IgD-negative memory B cell (primary cell): ENCODE data around the gene MARVELD2. TPM values are rescaled to one million over a fixed set of nuclear protein-coding genes. Genes with fewer than 3 reads are reported as not detected.
A peak's percentile ranks its signal among the peaks of the same experiment; 100 is the strongest.
"Not testable (repeated sequence)": the region's sequence is repeated elsewhere in the genome, so short reads cannot be mapped to it uniquely, and the experiment has no call there.

Experiments
- H3K27ac Mint-ChIP-seq, 3 donors: one replicate each; pipeline ENCODE4 v1.8.0; 2020 to 2022; ENCODE audit warnings: mild to moderate bottlenecking in 3 of 3, mixed read lengths in 3 of 3, moderate library complexity in 1 of 3
- H3K27me3 Mint-ChIP-seq: one replicate; pipeline ENCODE4 v1.8.0; 2021; ENCODE audit warnings: mixed read lengths
- H3K36me3 Mint-ChIP-seq: one replicate; pipeline ENCODE4 v1.8.0; 2020; ENCODE audit warnings: mild to moderate bottlenecking, mixed read lengths
- H3K4me1 Mint-ChIP-seq, 3 donors: one replicate each; pipeline ENCODE4 v1.8.0; 2020 to 2022; ENCODE audit warnings: mixed read lengths in 3 of 3, mild to moderate bottlenecking in 1 of 3
- H3K4me3 Mint-ChIP-seq, 4 donors: one replicate each; pipeline ENCODE4 v1.8.0; 2020 to 2022; ENCODE audit warnings: mild to moderate bottlenecking in 4 of 4, mixed read lengths in 4 of 4, moderate library complexity in 3 of 4
- H3K9me3 Mint-ChIP-seq, 3 donors: one replicate each; pipeline ENCODE4 v1.8.0; 2020 to 2021; ENCODE audit warnings: mixed read lengths in 3 of 3, mild to moderate bottlenecking in 1 of 3
- polyA plus RNA-seq: library from polyadenylated mRNA; unstranded; fragments of 300-500 nt; fragmentation: Illumina TruSeq; gene quantifications from one replicate; pipeline ENCODE4 v1.2.3, GENCODE V29; 2021

Gene MARVELD2, protein sequence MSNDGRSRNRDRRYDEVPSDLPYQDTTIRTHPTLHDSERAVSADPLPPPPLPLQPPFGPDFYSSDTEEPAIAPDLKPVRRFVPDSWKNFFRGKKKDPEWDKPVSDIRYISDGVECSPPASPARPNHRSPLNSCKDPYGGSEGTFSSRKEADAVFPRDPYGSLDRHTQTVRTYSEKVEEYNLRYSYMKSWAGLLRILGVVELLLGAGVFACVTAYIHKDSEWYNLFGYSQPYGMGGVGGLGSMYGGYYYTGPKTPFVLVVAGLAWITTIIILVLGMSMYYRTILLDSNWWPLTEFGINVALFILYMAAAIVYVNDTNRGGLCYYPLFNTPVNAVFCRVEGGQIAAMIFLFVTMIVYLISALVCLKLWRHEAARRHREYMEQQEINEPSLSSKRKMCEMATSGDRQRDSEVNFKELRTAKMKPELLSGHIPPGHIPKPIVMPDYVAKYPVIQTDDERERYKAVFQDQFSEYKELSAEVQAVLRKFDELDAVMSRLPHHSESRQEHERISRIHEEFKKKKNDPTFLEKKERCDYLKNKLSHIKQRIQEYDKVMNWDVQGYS
- polyA plus RNA-seq: 2.5 TPM

GRCh38 chr5:69414885-69415583 is at the start of gene MARVELD2:
Gene MARVELD2, plus strand, starts transcription at chr5:69415116. Its CDS starts 4,270 bp downstream, at chr5:69419386.
- peak within 1 kb of the TSS; percentile 74 to 89 (median 81) for H3K4me3 Mint-ChIP-seq

GRCh38 chr5:69367697-69368279 is 47.1 kb upstream of the MARVELD2 start:
- H3K36me3 Mint-ChIP-seq: no peaks in the 10 kb centered on the region
- no peaks in the 10 kb centered on the region for H3K9me3 Mint-ChIP-seq
- H3K27ac Mint-ChIP-seq: peak overlapping the region; percentile 92 to 100 (median 99)
- peaks cover 32 to 52% (median 34%) of the 10 kb centered on the region in 3 donors for H3K4me1 Mint-ChIP-seq
- peak overlapping the region; percentile 91 to 99 (median 96) for H3K4me3 Mint-ChIP-seq
- H3K27me3 Mint-ChIP-seq: no peaks in the 10 kb centered on the region

More at GRCh38 chr5:69414885-69415583, at the start of gene MARVELD2:
- peaks cover 5 to 11% (median 5%) of the 10 kb centered on the region in 3 donors for H3K4me1 Mint-ChIP-seq
- no peaks in the 10 kb centered on the region for H3K27me3 Mint-ChIP-seq
- H3K27ac Mint-ChIP-seq: peak within 1 kb of the TSS in 2 of 3 donors; percentile 41 to 65
- H3K36me3 Mint-ChIP-seq: peaks cover 4% of the 10 kb centered on the region
- H3K9me3 Mint-ChIP-seq: no peaks in the 10 kb centered on the region

DNA sequence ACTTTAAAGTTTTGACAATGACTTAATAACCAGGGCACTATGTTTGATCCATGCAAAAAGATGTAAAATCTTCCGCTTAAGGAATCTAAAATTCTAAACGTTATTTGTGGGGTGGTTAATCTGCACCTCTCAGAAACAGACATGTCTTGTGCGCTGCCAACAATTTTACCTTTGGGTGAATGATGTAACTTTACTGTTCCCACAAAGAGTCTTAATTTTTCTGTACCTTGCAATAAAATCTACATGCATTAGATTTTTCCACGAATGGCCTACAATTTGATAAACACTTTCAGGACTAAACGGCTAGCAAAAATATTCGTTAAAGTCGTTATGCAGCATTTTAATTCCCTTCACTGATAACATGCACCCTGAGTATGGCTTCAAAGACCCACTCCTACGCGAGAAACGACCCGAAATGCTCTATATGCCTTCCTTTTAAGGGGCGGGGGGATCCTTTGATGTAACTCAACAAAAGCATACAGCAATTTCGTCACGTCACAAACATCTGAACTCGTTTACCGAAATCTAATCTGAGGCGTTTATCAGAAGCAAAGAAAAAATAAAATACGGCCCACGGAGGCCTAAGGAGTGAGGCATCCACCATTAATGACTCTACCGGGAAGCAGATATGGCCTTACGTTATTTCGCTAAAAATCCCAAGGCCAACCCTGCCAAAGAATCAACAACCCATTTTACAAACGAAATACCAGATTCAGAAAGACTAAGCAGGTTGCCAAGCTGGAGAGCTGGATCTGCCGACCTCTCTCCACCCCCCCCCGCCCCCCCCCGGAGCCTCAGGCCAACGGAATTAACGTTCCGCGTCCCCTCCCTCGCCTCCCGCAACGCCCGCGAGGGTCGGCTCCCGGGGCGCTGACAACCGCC is 46.2 kb upstream of the MARVELD2 start:
- H3K4me1 Mint-ChIP-seq: peaks cover 37 to 56% (median 38%) of the 10 kb centered on the region in 3 donors
- no peaks in the 10 kb centered on the region for H3K27me3 Mint-ChIP-seq
- peak overlapping the region; percentile 92 to 100 (median 99) for H3K27ac Mint-ChIP-seq
- peak overlapping the region; percentile 93 to 99 (median 96) for H3K4me3 Mint-ChIP-seq
- H3K9me3 Mint-ChIP-seq: no peaks in the 10 kb centered on the region
- no peaks in the 10 kb centered on the region for H3K36me3 Mint-ChIP-seq

GRCh38 chr5:69369340-69370121 is 45.4 kb upstream of the MARVELD2 start, which contains the start of the genes AK6, RAD17 and TAF9:
Gene AK6, minus strand, starts transcription at chr5:69369520. Its CDS starts 30 bp downstream, at chr5:69369490.
Gene RAD17, plus strand, starts transcription at chr5:69369818. Its CDS starts 2,391 bp downstream, at chr5:69372209.
Gene TAF9, minus strand, starts transcription at chr5:69369520. Its CDS starts 3,783 bp downstream, at chr5:69365737.
- H3K9me3 Mint-ChIP-seq: no peaks in the 10 kb centered on the region
- peaks cover 38 to 55% (median 41%) of the 10 kb centered on the region in 3 donors for H3K4me1 Mint-ChIP-seq
- H3K27me3 Mint-ChIP-seq: no peaks in the 10 kb centered on the region
- peak within 1 kb of the TSS; percentile 93 to 99 (median 96) for H3K4me3 Mint-ChIP-seq
- no peaks in the 10 kb centered on the region for H3K36me3 Mint-ChIP-seq
- H3K27ac Mint-ChIP-seq: peak within 1 kb of the TSS; percentile 99 to 100 (median 99)

DNA sequence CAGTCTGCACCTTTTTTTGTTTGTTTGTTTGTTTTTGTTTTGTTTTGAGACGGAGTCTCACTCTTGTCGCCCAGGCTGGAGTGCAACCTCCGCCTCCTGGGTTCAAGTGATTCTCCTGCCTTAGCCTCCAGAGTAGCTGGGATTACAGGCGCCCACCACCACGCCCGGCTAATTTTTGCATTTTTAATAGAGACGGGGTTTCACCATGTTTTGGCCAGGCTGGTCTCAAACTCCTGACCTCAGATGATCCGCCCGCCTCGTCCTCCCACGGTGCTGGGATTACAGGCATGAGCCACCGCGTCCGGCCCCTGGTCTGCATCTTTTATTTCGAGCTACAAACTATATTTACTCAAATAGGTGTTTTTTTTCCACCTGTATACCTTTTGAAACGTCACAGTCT is 44.6 kb upstream of the MARVELD2 start:
- Mint-ChIP-seq H3K27ac (peak overlapping the region; percentile 99 to 100 (median 99)), H3K4me1 (peaks cover 39 to 56% (median 44%) of the 10 kb centered on the region in 3 donors), H3K4me3 (peak overlapping the region; percentile 93 to 98 (median 96))
- H3K36me3 Mint-ChIP-seq, H3K9me3 Mint-ChIP-seq, H3K27me3 Mint-ChIP-seq: not testable (repeated sequence)

DNA sequence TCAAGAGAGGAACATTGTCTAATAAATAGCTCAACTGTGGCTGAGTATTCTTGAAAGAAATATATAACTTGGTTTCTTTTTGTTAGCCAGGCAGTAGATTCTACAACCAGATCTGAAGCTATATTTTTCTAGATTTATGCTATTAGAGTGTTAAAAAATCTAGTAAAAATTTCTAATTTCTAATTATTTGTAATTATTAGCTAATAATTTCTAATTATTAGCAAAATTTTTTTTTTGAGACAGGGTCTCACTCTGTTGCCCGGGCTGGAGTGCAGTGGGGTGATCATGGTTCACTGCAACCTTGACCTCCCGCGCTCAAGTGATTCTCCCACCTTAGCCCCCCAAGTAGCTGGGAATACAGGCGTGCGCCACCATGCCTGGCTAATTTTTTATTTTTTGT is 42.5 kb upstream of the MARVELD2 start:
- H3K27me3 Mint-ChIP-seq: no peaks in the 10 kb centered on the region

GRCh38 chr5:69374911-69375446 is 39.9 kb upstream of the MARVELD2 start:
- peak overlapping the region; percentile 92 to 97 (median 96) for H3K27ac Mint-ChIP-seq
- H3K36me3 Mint-ChIP-seq: peaks cover 5% of the 10 kb centered on the region
- no peaks in the 10 kb centered on the region for H3K27me3 Mint-ChIP-seq
- no peaks in the 10 kb centered on the region for H3K9me3 Mint-ChIP-seq
- H3K4me1 Mint-ChIP-seq: peaks cover 32 to 43% (median 40%) of the 10 kb centered on the region in 3 donors
- peak overlapping the region; percentile 74 to 91 (median 89) for H3K4me3 Mint-ChIP-seq

More for the DNA sequence above, 42.5 kb upstream of the MARVELD2 start:
- Mint-ChIP-seq H3K36me3 (peaks cover 5% of the 10 kb centered on the region), H3K9me3 (no peaks in the 10 kb centered on the region), H3K4me1 (peaks cover 41 to 63% (median 52%) of the 10 kb centered on the region in 3 donors), H3K27ac (peak overlapping the region; percentile 47 to 59 (median 58)), H3K4me3 (peak overlapping the region; percentile 21 to 94 (median 78))

DNA sequence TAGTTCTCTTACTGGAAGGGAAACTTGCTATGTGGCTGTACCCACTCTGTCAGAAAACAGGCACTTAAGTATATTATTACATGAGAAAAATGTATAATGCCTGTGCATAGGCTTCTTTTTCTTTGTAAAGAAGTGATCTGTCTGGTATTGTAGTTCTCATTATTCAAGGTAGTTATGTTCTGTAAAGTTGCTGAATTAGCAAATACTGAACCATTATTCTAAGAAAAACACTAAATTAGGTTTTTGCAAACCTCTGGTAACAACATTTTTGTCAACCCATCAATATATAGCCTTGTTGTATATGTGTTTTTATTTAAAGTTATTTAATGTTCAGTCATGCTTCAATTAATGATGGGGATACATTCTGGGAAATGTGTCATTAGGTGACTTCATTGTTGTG is 36.5 kb upstream of the MARVELD2 start:
- peaks cover 14 to 29% (median 24%) of the 10 kb centered on the region in 3 donors for H3K4me1 Mint-ChIP-seq
- peaks cover 5% of the 10 kb centered on the region for H3K36me3 Mint-ChIP-seq
- H3K27ac Mint-ChIP-seq: no peak overlapping the region
- H3K4me3 Mint-ChIP-seq: no peak overlapping the region
- H3K9me3 Mint-ChIP-seq: no peaks in the 10 kb centered on the region
- no peaks in the 10 kb centered on the region for H3K27me3 Mint-ChIP-seq

GRCh38 chr5:69404659-69405330 is 10.1 kb upstream of the MARVELD2 start:
- peaks cover 13% of the 10 kb centered on the region for H3K36me3 Mint-ChIP-seq
- H3K4me3 Mint-ChIP-seq: no peak overlapping the region
- H3K27ac Mint-ChIP-seq: no peak overlapping the region
- H3K27me3 Mint-ChIP-seq: no peaks in the 10 kb centered on the region
- H3K9me3 Mint-ChIP-seq: peaks cover 0 to 2% (median 0%) of the 10 kb centered on the region in 3 donors
- H3K4me1 Mint-ChIP-seq: peaks cover 0 to 3% (median 0%) of the 10 kb centered on the region in 3 donors

- H3K9me3 Mint-ChIP-seq: no peaks in the 10 kb centered on the region
- H3K4me3 Mint-ChIP-seq: peak overlapping the region; percentile 58 to 85 (median 69)
- H3K27me3 Mint-ChIP-seq: no peaks in the 10 kb centered on the region
- H3K4me1 Mint-ChIP-seq: peaks cover 5 to 11% (median 8%) of the 10 kb centered on the region in 3 donors
- peak overlapping the region in 1 of 3 donors; percentile 35 for H3K27ac Mint-ChIP-seq
- peaks cover 2% of the 10 kb centered on the region for H3K36me3 Mint-ChIP-seq
Observed at GRCh38 chr5:69415584-69415958, 655 bp downstream of the MARVELD2 start.

GRCh38 chr5:69416180-69416579 is 1.3 kb downstream of the MARVELD2 start:
- Mint-ChIP-seq H3K9me3 (no peaks in the 10 kb centered on the region), H3K4me1 (peaks cover 5 to 11% (median 8%) of the 10 kb centered on the region in 3 donors), H3K27me3 (no peaks in the 10 kb centered on the region), H3K27ac (no peak overlapping the region), H3K36me3 (peaks cover 1% of the 10 kb centered on the region), H3K4me3 (peak overlapping the region; percentile 58 to 85 (median 69))

GRCh38 chr5:69416699-69417098 is 1.8 kb downstream of the MARVELD2 start:
- Mint-ChIP-seq H3K36me3 (peaks cover 1% of the 10 kb centered on the region), H3K4me1 (peaks cover 5 to 11% (median 8%) of the 10 kb centered on the region in 3 donors), H3K4me3 (peak overlapping the region in 1 of 4 donors; percentile 58), H3K9me3 (no peaks in the 10 kb centered on the region), H3K27me3 (no peaks in the 10 kb centered on the region), H3K27ac (no peak overlapping the region)
